Stimulated activated naive CD4-positive, alpha-beta T cell (primary cell): Measurements from ENCODE around the gene ADIRF.
"Not testable (repeated sequence)": the region's sequence is repeated elsewhere in the genome, so short reads cannot be mapped to it uniquely, and the experiment has no call there.

ENCODE experiments used
- DNase-seq, 6 experiments: peaks; one replicate each; lab custom pipeline; 2025; lab: John Stamatoyannopoulos, UW

Gene ADIRF

GRCh38 chr10:86968271-86968993, at the start of gene ADIRF:
ADIRF (plus strand) TSS chr10:86968482; CDS start chr10:86968545, 63 bp downstream.
- peak in 2 of 6 experiments; percentile 16 to 35 for DNase-seq

GRCh38 chr10:86922553-86922961, 45.7 kb upstream of the ADIRF start:
- DNase-seq: no peak

- no peak for DNase-seq
Measured at GRCh38 chr10:86929468-86930380, 38.6 kb upstream of the ADIRF start.

- no peak for DNase-seq
Measured at GRCh38 chr10:86931872-86932271, 36.4 kb upstream of the ADIRF start.

- DNase-seq: no peak
Measured at GRCh38 chr10:86932674-86933073, 35.6 kb upstream of the ADIRF start.

- not testable (repeated sequence) for DNase-seq
Measured at GRCh38 chr10:86934162-86934711, 34.0 kb upstream of the ADIRF start.

- no peak for DNase-seq
Measured at GRCh38 chr10:86936661-86937501, 31.4 kb upstream of the ADIRF start.

- DNase-seq: no peak
Measured at GRCh38 chr10:86937502-86938154, 30.7 kb upstream of the ADIRF start.

GRCh38 chr10:86938260-86938659, 30.0 kb upstream of the ADIRF start:
- no peak for DNase-seq

- DNase-seq: not testable (repeated sequence)
Measured at GRCh38 chr10:86940076-86940475, 28.2 kb upstream of the ADIRF start.

GRCh38 chr10:86940677-86941076, 27.6 kb upstream of the ADIRF start:
- DNase-seq: no peak

- no peak for DNase-seq
Measured at GRCh38 chr10:86941426-86941825, 26.9 kb upstream of the ADIRF start.

GRCh38 chr10:86941991-86942421, 26.3 kb upstream of the ADIRF start:
- no peak for DNase-seq

GRCh38 chr10:86942441-86943315, 25.6 kb upstream of the ADIRF start:
- no peak for DNase-seq

- DNase-seq: no peak
Measured at GRCh38 chr10:86943316-86944030, 24.8 kb upstream of the ADIRF start.

- no peak for DNase-seq
Measured at GRCh38 chr10:86944031-86944419, 24.3 kb upstream of the ADIRF start.

GRCh38 chr10:86944471-86944870, 23.8 kb upstream of the ADIRF start:
- DNase-seq: no peak

- no peak for DNase-seq
Measured at GRCh38 chr10:86944907-86945306, 23.4 kb upstream of the ADIRF start.

- no peak for DNase-seq
Measured at GRCh38 chr10:86945361-86946212, 22.7 kb upstream of the ADIRF start.
